SK-N-MC (cell line): ENCODE measurements around the gene KITLG.

Experiments used
- EZH2 ChIP-seq: fragments of 200-600 bp; sonication (generic); IDR thresholded peaks from one replicate; pipeline ENCODE4 v1.6.1; 2017; ENCODE audit warnings: antibody characterized with exemption
- POLR2AphosphoS5 ChIP-seq: IDR thresholded peaks from 2 replicates; pipeline ENCODE4 v1.6.1; 2012; ENCODE audit warnings: mild to moderate bottlenecking, low read depth, low read length, borderline replicate concordance

DNA sequence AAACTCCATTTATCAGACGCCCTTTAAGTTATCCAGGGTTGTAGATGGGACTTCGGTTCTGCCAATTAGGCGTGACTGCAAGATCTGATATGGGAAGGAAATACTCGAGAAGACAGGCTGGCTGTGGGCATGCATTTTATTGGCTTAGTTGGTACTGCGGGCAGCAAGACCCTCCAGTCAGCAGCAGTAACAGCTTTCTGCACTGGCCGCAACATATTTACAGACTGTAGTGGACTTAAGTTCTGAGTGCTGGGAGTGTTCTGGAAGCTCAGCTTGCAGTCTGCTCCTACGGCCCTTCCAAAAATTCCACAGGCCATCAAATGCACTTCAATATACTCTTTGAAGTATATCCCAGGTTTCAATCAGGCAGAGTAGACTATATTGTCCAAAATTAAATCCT is 21.1 kb downstream of the KITLG start:
- TF ChIP-seq EZH2 = no peak
- TF ChIP-seq POLR2AphosphoS5 = no peak
